ENCODE measurements around the gene PSKH1. TPM values are rescaled to one million over a fixed set of nuclear protein-coding genes. Genes with fewer than 3 reads are reported as not detected.

Gene PSKH1
- total and polyA plus RNA-seq, 9 of the 15 experiments (the other 6 are each of a cell fraction or from before 2014, with no cell fraction given), result 0.96 to 20.9 (median 9.4) TPM

DNA sequence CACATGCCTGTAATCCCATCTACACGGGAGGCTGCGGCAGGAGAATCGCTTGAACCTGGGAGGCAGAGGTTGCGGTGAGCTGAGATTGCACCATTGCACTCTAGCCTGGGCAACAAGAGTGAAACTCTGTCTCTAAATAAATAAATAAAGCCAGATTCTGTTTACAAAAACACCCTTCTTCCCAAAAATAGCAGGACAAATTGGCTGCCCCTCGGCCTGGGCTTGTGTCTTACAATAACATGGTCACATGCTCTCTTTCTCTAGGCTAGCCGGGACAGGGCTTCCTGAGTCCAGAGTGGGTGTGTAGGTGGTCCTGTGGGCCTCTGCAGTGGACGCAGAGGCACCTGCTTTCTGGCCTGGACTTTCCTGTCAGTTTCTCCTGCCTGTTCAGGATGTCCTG lies 23.4 kb upstream of the PSKH1 start:
- no peak overlapping the region for H3K9ac ChIP-seq (ENCODE audit: insufficient read depth in 1 of 2, low read depth in 2 of 2, low read length in 2 of 2)
- ChIA-PET CTCF (ENCODE audit: low intra/inter-chr PET ratio) (interaction anchor here (0.7 kb wide), 1 partner anchor 13 kb away, joined by 3 read pairs; no protein-coding TSS in a partner anchor), POLR2A (interaction anchor here (0.6 to 1.0 kb wide), 2 partner anchors 17 to 1336 kb away, joined by 3 read pairs; no protein-coding TSS in a partner anchor)
- intact Hi-C loops (cut with micrococcal nuclease), result no loop called here
- FAIRE-seq (no peak), ATAC-seq (no peak), DNase-seq (ENCODE audit: extremely low read depth in 1 of 4, low spot score in 3 of 4) (no peak)
- no peaks in the 10 kb centered on the region for H3K27me3 ChIP-seq (ENCODE audit: control insufficient read depth in 2 of 2, insufficient read depth in 2 of 2, low read length in 2 of 2)
- TF ChIP-seq ZNF583 (CRISPR knock-in tag; IDR thresholded peaks at IDR 0.05), result no peak
- TF ChIP-seq SUPT5H (IDR thresholded peaks at IDR 0.05), result no peak
- TF ChIP-seq ZNF407 (IDR thresholded peaks at IDR 0.05; ENCODE audit: low read depth), result no peak
- no peak for TF ChIP-seq USF2 (CRISPR knock-in tag; IDR thresholded peaks at IDR 0.05)
- no peak for TF ChIP-seq ZNF232 (CRISPR knock-in tag; IDR thresholded peaks at IDR 0.05)
- TF ChIP-seq PHF21A (IDR thresholded peaks at IDR 0.05; ENCODE audit: borderline replicate concordance, low read depth), result no peak
- TF ChIP-seq ZNF695 (CRISPR knock-in tag; IDR thresholded peaks at IDR 0.05), result no peak
- TF ChIP-seq ZNF586 (CRISPR knock-in tag; conservative IDR thresholded peaks at IDR 0.05), result no peak
- TF ChIP-seq NEUROD1 (IDR thresholded peaks at IDR 0.05; ENCODE audit: borderline replicate concordance, low read depth, low read length, partially characterized antibody), result no peak
- TF ChIP-seq HDAC1 (IDR thresholded peaks at IDR 0.05), result no peak
- TF ChIP-seq, protein P1, sequence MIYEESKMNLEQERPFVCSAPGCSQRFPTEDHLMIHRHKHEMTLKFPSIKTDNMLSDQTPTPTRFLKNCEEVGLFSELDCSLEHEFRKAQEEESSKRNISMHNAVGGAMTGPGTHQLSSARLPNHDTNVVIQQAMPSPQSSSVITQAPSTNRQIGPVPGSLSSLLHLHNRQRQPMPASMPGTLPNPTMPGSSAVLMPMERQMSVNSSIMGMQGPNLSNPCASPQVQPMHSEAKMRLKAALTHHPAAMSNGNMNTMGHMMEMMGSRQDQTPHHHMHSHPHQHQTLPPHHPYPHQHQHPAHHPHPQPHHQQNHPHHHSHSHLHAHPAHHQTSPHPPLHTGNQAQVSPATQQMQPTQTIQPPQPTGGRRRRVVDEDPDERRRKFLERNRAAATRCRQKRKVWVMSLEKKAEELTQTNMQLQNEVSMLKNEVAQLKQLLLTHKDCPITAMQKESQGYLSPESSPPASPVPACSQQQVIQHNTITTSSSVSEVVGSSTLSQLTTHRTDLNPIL (CRISPR knock-in tag; IDR thresholded peaks at IDR 0.05), result no peak
- TF ChIP-seq NFIX (CRISPR knock-in tag; IDR thresholded peaks at IDR 0.05; ENCODE audit: low read depth), result no peak
- no peak for TF ChIP-seq HIVEP1 (CRISPR knock-in tag; IDR thresholded peaks at IDR 0.05)
- BruUV-seq (replicated peaks), result no TSS peak
- no peak overlapping the region for H3K4me2 ChIP-seq (ENCODE audit: insufficient read depth, low read length)
- H3K79me2 ChIP-seq (ENCODE audit: control insufficient read depth, insufficient read depth, low read length), result peaks cover 26% of the 10 kb centered on the region
- no peaks in the 10 kb centered on the region for H3K9me3 ChIP-seq (replicated peaks; ENCODE audit: control insufficient read depth, insufficient read depth, low read depth, low read length)
- in situ Hi-C loops (cut with MboI), result no loop called here
- peaks cover 7% of the 10 kb centered on the region; the same call in 1 of the 2 replicates for H4K20me1 ChIP-seq (replicated peaks; ENCODE audit: control insufficient read depth, insufficient read depth, low read length)
- 89% methylated on average over 7 of the region's 7 CpGs for WGBS (ENCODE audit: insufficient coverage, low coverage, missing lambda C conversion rate)
- peaks cover 15 to 20% of the 10 kb centered on the region in 2 experiments; a peak in 4 of 5 replicates for H3K4me1 ChIP-seq (replicated peaks in 1 of 2; ENCODE audit: control insufficient read depth in 2 of 2, insufficient read depth in 2 of 2, low read length in 2 of 2)
- no peak overlapping the region for H2AFZ ChIP-seq (ENCODE audit: low read depth, low read length)
- peaks cover 78% of the 10 kb centered on the region; the same call in 2 of the 3 replicates for H3K36me3 ChIP-seq (ENCODE audit: control insufficient read depth, insufficient read depth, low read length)
- H3K4me3 ChIP-seq, result no peak overlapping the region
- H3K9me1 ChIP-seq (ENCODE audit: control insufficient read depth, insufficient read depth, low read length), result no peaks in the 10 kb centered on the region
- no peak overlapping the region for H3K27ac ChIP-seq (ENCODE audit: extremely low read depth, low read depth, low read length)
